ENCODE data around the gene CDYL2.

Gene CDYL2

GRCh38 chr16:80831039-80831438 lies 26.6 kb upstream of the CDYL2 start:
- in situ Hi-C loops (cut with MboI; ENCODE audit: low pct_unique_long_range_greater_than_20kb, low sequenced_read_pairs, unreplicated experiment) = no loop called here
- no peak for DNase-seq (ENCODE audit: low spot score)

GRCh38 chr16:80828495-80828894 lies 24.1 kb upstream of the CDYL2 start:
- DNase-seq (ENCODE audit: low spot score) = no peak
- no peak for TF ChIP-seq CTCF (IDR thresholded peaks at IDR 0.05; ENCODE audit: extremely low read depth, insufficient read depth, missing control alignments)
- in situ Hi-C loops (cut with MboI; ENCODE audit: low pct_unique_long_range_greater_than_20kb, low sequenced_read_pairs, unreplicated experiment) = loop anchor here (10.0 kb wide), 1 partner anchor 294 kb away; no protein-coding TSS in a partner anchor

More at GRCh38 chr16:80831039-80831438, 26.6 kb upstream of the CDYL2 start:
- TF ChIP-seq CTCF (IDR thresholded peaks at IDR 0.05; ENCODE audit: extremely low read depth, insufficient read depth, missing control alignments) = no peak

GRCh38 chr16:80827007-80827406 lies 22.6 kb upstream of the CDYL2 start:
- no peak for TF ChIP-seq CTCF (IDR thresholded peaks at IDR 0.05; ENCODE audit: extremely low read depth, insufficient read depth, missing control alignments)
- DNase-seq (ENCODE audit: low spot score) = no peak
- in situ Hi-C loops (cut with MboI; ENCODE audit: low pct_unique_long_range_greater_than_20kb, low sequenced_read_pairs, unreplicated experiment) = loop anchor here (10.0 kb wide), 1 partner anchor 292 kb away; no protein-coding TSS in a partner anchor

- DNase-seq (ENCODE audit: low spot score) = no peak
- in situ Hi-C loops (cut with MboI; ENCODE audit: low pct_unique_long_range_greater_than_20kb, low sequenced_read_pairs, unreplicated experiment) = loop anchor here (10.0 kb wide), 1 partner anchor 291 kb away; no protein-coding TSS in a partner anchor
- no peak for TF ChIP-seq CTCF (IDR thresholded peaks at IDR 0.05; ENCODE audit: extremely low read depth, insufficient read depth, missing control alignments)
Observed at GRCh38 chr16:80825365-80825758, 21.0 kb upstream of the CDYL2 start.

GRCh38 chr16:80824623-80825364 lies 20.4 kb upstream of the CDYL2 start:
- TF ChIP-seq CTCF (IDR thresholded peaks at IDR 0.05; ENCODE audit: extremely low read depth, insufficient read depth, missing control alignments) = peak; percentile 62
- peak; percentile 37 for DNase-seq (ENCODE audit: low spot score)
- in situ Hi-C loops (cut with MboI; ENCODE audit: low pct_unique_long_range_greater_than_20kb, low sequenced_read_pairs, unreplicated experiment) = loop anchor here (10.0 kb wide), 1 partner anchor 290 kb away; no protein-coding TSS in a partner anchor

- in situ Hi-C loops (cut with MboI; ENCODE audit: low pct_unique_long_range_greater_than_20kb, low sequenced_read_pairs, unreplicated experiment) = loop anchor here (10.0 kb wide), 1 partner anchor 285 kb away; no protein-coding TSS in a partner anchor
- TF ChIP-seq CTCF (IDR thresholded peaks at IDR 0.05; ENCODE audit: extremely low read depth, insufficient read depth, missing control alignments) = no peak
- no peak for DNase-seq (ENCODE audit: low spot score)
Observed at GRCh38 chr16:80819988-80820387, 15.6 kb upstream of the CDYL2 start.

Data from GM13977 (cell line).